Heart left ventricle (tissue), 13 donors: ENCODE measurements around the gene LYZL6.

Experiments used
- POLR2A ChIP-seq, 2 donors: fragments of 450-650 bp; IDR thresholded peaks; one replicate each; pipeline ENCODE4 v1.6.1; 2017; ENCODE audit warnings: antibody characterized with exemption in 2 of 2, mild to moderate bottlenecking in 2 of 2, moderate library complexity in 2 of 2
- TF ChIP-seq, protein P1 (sequence below), 12 donors: fragments of 200-600 bp; sonication (generic) in 4 of 12; IDR thresholded peaks; one replicate each; pipeline versions ENCODE4 v1.5.0 to v1.8.0; 2018 to 2022; ENCODE audit warnings: antibody characterized with exemption in 12 of 12, mild to moderate bottlenecking in 5 of 12
- donor health status: ischemic (EF 13 %, LVEDD 7.1; RV severe dilation, severe dysfunction).
- donor health status: DM: no; HTN: yes; CAD: no.
- donor health status: DM: no; HTN: no; CAD: no.
- donor health status: ischemic (EF 25% LVEDD 6.9; RV normal size, moderate dysfunction).
- donor health status: ischemic (EF 25% LVEDD 5.7; RV mildly dilated, moderate dysfunction).
- donor health status: ischemic (EF 35%, LVEDD 5.7; RV mildly dilated, moderate dysfunction).
- donor health status: nonischemic (EF 11% LVEDD 7.7; RV severe dilation, severe dysfunction).
- donor health status: DM: yes; HTN: yes; CAD: no.
- donor health status: PGD.
- donor health status: ischemic (EF 29% LVEDD 5.4; RV normal size, mild dysfunction).
- donor health status: nonischemic (EF 23%, LVEDD 6.1; RV moderate dilation, normal function).

DNA sequence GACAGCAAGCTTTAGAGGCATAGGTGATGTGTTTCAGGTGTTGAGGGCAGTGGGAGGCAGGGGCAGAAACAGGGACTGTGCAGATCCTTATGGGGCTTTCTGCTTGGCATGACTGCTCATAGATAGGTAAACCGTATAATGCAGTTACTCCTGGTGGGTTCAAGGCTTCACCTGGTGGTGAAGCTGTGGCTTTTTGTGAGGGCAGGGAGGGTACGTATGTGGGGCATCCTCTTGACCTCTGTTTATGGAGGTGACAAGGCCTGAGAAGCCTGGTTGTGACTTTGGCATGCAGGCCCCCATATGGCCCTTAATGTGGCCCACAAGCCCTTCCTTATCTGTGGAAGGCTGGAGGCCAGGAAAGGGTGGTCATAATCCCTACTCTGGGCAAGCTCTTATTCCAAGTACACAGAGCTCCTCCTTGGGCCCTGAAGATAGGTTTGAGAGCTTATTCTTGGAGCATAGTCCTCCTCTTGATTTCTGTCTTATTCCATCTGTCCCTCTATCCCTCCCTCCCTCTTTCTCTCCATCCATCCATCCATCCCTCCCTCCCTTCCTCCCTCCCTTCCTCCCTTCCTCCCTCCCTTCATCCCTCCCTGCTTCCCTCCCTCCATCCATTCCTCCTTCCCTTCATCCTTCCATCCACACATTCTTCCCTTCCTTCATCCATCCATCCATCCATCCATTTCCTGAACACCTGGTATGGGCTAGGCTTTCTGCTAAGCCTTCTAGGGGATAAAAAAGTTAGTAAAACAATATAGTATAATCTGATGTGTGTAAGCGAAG is 39.1 kb upstream of the LYZL6 start:
- TF ChIP-seq, protein P1, sequence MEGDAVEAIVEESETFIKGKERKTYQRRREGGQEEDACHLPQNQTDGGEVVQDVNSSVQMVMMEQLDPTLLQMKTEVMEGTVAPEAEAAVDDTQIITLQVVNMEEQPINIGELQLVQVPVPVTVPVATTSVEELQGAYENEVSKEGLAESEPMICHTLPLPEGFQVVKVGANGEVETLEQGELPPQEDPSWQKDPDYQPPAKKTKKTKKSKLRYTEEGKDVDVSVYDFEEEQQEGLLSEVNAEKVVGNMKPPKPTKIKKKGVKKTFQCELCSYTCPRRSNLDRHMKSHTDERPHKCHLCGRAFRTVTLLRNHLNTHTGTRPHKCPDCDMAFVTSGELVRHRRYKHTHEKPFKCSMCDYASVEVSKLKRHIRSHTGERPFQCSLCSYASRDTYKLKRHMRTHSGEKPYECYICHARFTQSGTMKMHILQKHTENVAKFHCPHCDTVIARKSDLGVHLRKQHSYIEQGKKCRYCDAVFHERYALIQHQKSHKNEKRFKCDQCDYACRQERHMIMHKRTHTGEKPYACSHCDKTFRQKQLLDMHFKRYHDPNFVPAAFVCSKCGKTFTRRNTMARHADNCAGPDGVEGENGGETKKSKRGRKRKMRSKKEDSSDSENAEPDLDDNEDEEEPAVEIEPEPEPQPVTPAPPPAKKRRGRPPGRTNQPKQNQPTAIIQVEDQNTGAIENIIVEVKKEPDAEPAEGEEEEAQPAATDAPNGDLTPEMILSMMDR (IDR thresholded peaks at IDR 0.05): no peak
- TF ChIP-seq POLR2A (IDR thresholded peaks at IDR 0.05): no peak
